GM23338 (cell line): ENCODE data around the gene THUMPD2. TPM values are rescaled to one million over a fixed set of nuclear protein-coding genes. Genes with fewer than 3 reads are reported as not detected.

Source experiments
- ATAC-seq: fragments of 200-7000 bp; cut with Tn5 transposase; 3 replicates; pipeline ENCODE4 v1.9.1; 2020
- DNase-seq: peaks from one replicate; pipeline ENCODE4 v3.0.0-alpha.2; 2015; ENCODE audit warnings: low spot score
- H2AFZ ChIP-seq: fragments of 200-600 bp; sonication (generic); 2 replicates; pipeline ENCODE4 v1.8.0; 2016; ENCODE audit warnings: antibody characterized with exemption, mild to moderate bottlenecking, moderate library complexity
- H3F3A ChIP-seq: fragments of 200-600 bp; sonication (generic); replicated peaks from 2 replicates; pipeline ENCODE4 v1.8.0; 2017; ENCODE audit warnings: antibody characterized with exemption, mixed run types, low read depth
- H3K27ac ChIP-seq: fragments of 200-600 bp; sonication (generic); 2 replicates; pipeline ENCODE4 v1.6.1; 2016; ENCODE audit warnings: low read depth
- H3K27me3 ChIP-seq: fragments of 200-600 bp; sonication (generic); 2 replicates; pipeline ENCODE4 v1.8.0; 2016; ENCODE audit warnings: mild to moderate bottlenecking, mixed run types, moderate library complexity; ENCODE audit not compliant: insufficient read depth
- H3K36me3 ChIP-seq: fragments of 200-600 bp; sonication (generic); 2 replicates; pipeline ENCODE4 v1.8.0; 2016; ENCODE audit warnings: mild to moderate bottlenecking; ENCODE audit not compliant: insufficient read depth
- H3K4me1 ChIP-seq: fragments of 200-600 bp; sonication (generic); 2 replicates; pipeline ENCODE4 v1.8.0; 2016; ENCODE audit warnings: mild to moderate bottlenecking, moderate library complexity; ENCODE audit not compliant: insufficient read depth
- H3K4me2 ChIP-seq: fragments of 200-600 bp; sonication (generic); 2 replicates; pipeline ENCODE4 v1.7.1; 2017; ENCODE audit warnings: mixed run types
- H3K4me3 ChIP-seq: fragments of 200-600 bp; sonication (generic); 2 replicates; pipeline ENCODE4 v1.6.1; 2016; ENCODE audit warnings: mixed run types
- H3K79me2 ChIP-seq: fragments of 200-600 bp; sonication (generic); replicated peaks from 2 replicates; pipeline ENCODE4 v1.8.0; 2017; ENCODE audit warnings: mild to moderate bottlenecking; ENCODE audit not compliant: insufficient read depth
- H3K9me2 ChIP-seq: fragments of 200-600 bp; sonication (generic); 2 replicates; pipeline ENCODE4 v1.8.0; 2017; ENCODE audit not compliant: insufficient read depth
- H4K20me1 ChIP-seq: fragments of 200-600 bp; sonication (generic); replicated peaks from 2 replicates; pipeline ENCODE4 v1.8.0; 2017; ENCODE audit warnings: mild to moderate bottlenecking; ENCODE audit not compliant: insufficient read depth
- H3K27ac Mint-ChIP-seq: 2 replicates; pipeline ENCODE4 v1.8.0; 2020; ENCODE audit warnings: inconsistent platforms, mild to moderate bottlenecking, moderate library complexity, mixed read lengths
- H3K27me3 Mint-ChIP-seq: 3 replicates; pipeline ENCODE4 v1.8.0; 2022; ENCODE audit warnings: low read depth, mild to moderate bottlenecking, moderate library complexity, mixed read lengths, inconsistent platforms; ENCODE audit not compliant: insufficient read depth, poor library complexity
- H3K36me3 Mint-ChIP-seq: 3 replicates; pipeline ENCODE4 v1.8.0; 2021; ENCODE audit warnings: low read depth, mild to moderate bottlenecking, inconsistent platforms, moderate library complexity, mixed read lengths
- H3K4me1 Mint-ChIP-seq: 3 replicates; pipeline ENCODE4 v1.8.0; 2020; ENCODE audit warnings: mild to moderate bottlenecking, inconsistent platforms, mixed read lengths
- H3K4me3 Mint-ChIP-seq: 3 replicates; pipeline ENCODE4 v1.8.0; 2021; ENCODE audit warnings: moderate library complexity, mild to moderate bottlenecking, inconsistent platforms, mixed read lengths
- H3K9me3 Mint-ChIP-seq: 3 replicates; pipeline ENCODE4 v1.8.0; 2020; ENCODE audit warnings: moderate library complexity, mild to moderate bottlenecking, inconsistent platforms, mixed read lengths
- CREB1 ChIP-seq: fragments of 250-450 bp; sonication (Bioruptor Pico); IDR thresholded peaks from 2 replicates; pipeline ENCODE4 v1.5.0; 2020; ENCODE audit warnings: low read depth, mild to moderate bottlenecking, moderate library complexity
- EZH2 ChIP-seq: fragments of 200-600 bp; sonication (generic); IDR thresholded peaks from one replicate; pipeline ENCODE4 v1.8.0; 2017; ENCODE audit warnings: antibody characterized with exemption, mild to moderate bottlenecking, low read depth; ENCODE audit not compliant: unreplicated experiment
- JUNB ChIP-seq: IDR thresholded peaks from one replicate; pipeline ENCODE4 v1.6.1; 2016; ENCODE audit warnings: antibody characterized with exemption; ENCODE audit not compliant: unreplicated experiment
- STAT1 ChIP-seq: IDR thresholded peaks from one replicate; pipeline ENCODE4 v1.6.1; 2016; ENCODE audit warnings: antibody characterized with exemption; ENCODE audit not compliant: unreplicated experiment
- ZNF114 ChIP-seq: fragments of 250-450 bp; sonication (Bioruptor Pico); IDR thresholded peaks from 2 replicates; pipeline ENCODE4 v1.5.0; 2020; ENCODE audit warnings: mild to moderate bottlenecking, moderate library complexity
- ZNF331 ChIP-seq: fragments of 250-450 bp; sonication (Bioruptor Pico); IDR thresholded peaks from 2 replicates; pipeline ENCODE4 v1.5.0; 2020; ENCODE audit warnings: low read depth, mild to moderate bottlenecking, moderate library complexity
- polyA plus RNA-seq: library from polyadenylated mRNA; unstranded; fragments of >200 nt; fragmentation: Nextera tagmentation; extraction: Ambion mirVana; gene quantifications from 2 replicates; pipeline ENCODE4 v1.2.1, GENCODE V29; 2016
- total RNA-seq: library from RNA; depleted of rRNA; stranded (reverse); fragments of >200 nt; shearing (Covaris generic); gene quantifications from 2 replicates; pipeline ENCODE4 v1.2.3, GENCODE V29; 2014
- TF ChIP-seq, protein P1 (sequence below): fragments of 250-450 bp; sonication (Bioruptor Pico); IDR thresholded peaks from 2 replicates; pipeline ENCODE4 v1.5.0; 2020; ENCODE audit warnings: mild to moderate bottlenecking, moderate library complexity

Gene THUMPD2
- total and polyA plus RNA-seq, 2 experiments from 2014 or later = 19.5 to 25.1 TPM

DNA sequence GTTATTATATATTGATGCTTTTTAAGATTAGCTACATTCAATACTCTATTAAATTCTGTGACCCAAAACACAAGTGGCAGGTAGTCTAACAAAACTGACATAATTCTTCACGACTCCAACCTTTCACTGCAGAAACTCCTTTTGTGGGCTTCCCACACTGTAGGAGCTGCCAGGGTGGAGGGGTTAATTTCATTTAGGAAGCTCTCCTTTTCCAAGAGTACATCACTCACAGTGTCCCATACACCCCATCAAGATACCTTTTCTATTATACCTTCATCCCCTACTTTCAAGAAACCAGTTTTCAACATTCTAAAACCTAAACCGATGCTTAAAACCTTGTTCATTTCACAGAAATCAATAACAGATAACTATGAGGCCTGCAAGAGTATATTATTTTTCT, 825 bp downstream of the THUMPD2 start (continued):
- TF ChIP-seq, protein P1, sequence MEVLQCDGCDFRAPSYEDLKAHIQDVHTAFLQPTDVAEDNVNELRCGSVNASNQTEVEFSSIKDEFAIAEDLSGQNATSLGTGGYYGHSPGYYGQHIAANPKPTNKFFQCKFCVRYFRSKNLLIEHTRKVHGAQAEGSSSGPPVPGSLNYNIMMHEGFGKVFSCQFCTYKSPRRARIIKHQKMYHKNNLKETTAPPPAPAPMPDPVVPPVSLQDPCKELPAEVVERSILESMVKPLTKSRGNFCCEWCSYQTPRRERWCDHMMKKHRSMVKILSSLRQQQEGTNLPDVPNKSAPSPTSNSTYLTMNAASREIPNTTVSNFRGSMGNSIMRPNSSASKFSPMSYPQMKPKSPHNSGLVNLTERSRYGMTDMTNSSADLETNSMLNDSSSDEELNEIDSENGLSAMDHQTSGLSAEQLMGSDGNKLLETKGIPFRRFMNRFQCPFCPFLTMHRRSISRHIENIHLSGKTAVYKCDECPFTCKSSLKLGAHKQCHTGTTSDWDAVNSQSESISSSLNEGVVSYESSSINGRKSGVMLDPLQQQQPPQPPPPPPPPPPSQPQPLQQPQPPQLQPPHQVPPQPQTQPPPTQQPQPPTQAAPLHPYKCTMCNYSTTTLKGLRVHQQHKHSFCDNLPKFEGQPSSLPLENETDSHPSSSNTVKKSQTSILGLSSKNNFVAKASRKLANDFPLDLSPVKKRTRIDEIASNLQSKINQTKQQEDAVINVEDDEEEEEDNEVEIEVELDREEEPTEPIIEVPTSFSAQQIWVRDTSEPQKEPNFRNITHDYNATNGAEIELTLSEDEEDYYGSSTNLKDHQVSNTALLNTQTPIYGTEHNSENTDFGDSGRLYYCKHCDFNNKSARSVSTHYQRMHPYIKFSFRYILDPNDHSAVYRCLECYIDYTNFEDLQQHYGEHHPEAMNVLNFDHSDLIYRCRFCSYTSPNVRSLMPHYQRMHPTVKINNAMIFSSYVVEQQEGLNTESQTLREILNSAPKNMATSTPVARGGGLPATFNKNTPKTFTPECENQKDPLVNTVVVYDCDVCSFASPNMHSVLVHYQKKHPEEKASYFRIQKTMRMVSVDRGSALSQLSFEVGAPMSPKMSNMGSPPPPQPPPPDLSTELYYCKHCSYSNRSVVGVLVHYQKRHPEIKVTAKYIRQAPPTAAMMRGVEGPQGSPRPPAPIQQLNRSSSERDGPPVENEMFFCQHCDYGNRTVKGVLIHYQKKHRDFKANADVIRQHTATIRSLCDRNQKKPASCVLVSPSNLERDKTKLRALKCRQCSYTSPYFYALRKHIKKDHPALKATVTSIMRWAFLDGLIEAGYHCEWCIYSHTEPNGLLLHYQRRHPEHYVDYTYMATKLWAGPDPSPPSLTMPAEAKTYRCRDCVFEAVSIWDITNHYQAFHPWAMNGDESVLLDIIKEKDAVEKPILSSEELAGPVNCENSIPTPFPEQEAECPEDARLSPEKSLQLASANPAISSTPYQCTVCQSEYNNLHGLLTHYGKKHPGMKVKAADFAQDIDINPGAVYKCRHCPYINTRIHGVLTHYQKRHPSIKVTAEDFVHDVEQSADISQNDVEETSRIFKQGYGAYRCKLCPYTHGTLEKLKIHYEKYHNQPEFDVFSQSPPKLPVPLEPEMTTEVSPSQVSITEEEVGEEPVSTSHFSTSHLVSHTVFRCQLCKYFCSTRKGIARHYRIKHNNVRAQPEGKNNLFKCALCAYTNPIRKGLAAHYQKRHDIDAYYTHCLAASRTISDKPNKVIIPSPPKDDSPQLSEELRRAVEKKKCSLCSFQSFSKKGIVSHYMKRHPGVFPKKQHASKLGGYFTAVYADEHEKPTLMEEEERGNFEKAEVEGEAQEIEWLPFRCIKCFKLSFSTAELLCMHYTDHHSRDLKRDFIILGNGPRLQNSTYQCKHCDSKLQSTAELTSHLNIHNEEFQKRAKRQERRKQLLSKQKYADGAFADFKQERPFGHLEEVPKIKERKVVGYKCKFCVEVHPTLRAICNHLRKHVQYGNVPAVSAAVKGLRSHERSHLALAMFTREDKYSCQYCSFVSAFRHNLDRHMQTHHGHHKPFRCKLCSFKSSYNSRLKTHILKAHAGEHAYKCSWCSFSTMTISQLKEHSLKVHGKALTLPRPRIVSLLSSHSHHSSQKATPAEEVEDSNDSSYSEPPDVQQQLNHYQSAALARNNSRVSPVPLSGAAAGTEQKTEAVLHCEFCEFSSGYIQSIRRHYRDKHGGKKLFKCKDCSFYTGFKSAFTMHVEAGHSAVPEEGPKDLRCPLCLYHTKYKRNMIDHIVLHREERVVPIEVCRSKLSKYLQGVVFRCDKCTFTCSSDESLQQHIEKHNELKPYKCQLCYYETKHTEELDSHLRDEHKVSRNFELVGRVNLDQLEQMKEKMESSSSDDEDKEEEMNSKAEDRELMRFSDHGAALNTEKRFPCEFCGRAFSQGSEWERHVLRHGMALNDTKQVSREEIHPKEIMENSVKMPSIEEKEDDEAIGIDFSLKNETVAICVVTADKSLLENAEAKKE (CRISPR knock-in tag) = no peak
- no peak for TF ChIP-seq STAT1
- no peak for TF ChIP-seq ZNF114 (CRISPR knock-in tag)
- TF ChIP-seq ZNF331 (CRISPR knock-in tag) = no peak
- TF ChIP-seq CREB1 = no peak
- no peak for TF ChIP-seq JUNB
- no peak for TF ChIP-seq EZH2

DNA sequence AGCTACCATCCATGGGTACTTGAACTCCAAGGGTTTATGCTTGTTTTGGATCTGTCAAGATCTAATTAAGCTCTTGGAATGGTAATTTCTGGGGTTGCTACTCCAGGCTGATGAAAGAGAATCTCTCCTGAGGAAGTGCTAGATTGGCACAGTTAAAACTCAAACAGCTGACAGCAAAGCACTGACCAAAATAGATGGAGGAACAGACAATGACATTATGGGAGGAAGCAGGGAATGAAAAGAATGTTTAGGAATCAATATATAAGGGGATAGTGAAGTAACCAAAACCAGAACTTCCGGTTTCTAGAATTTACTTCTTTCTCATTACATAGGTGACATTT, 6.3 kb downstream of the THUMPD2 start:
- Mint-ChIP-seq H3K36me3 (peaks cover 44% of the 10 kb centered on the region), H3K9me3 (peaks cover 3% of the 10 kb centered on the region), H3K27ac (no peak overlapping the region), H3K27me3 (no peaks in the 10 kb centered on the region), H3K4me1 (peaks cover 29% of the 10 kb centered on the region), H3K4me3 (no peak overlapping the region)
- no peak for ATAC-seq
- Histone ChIP-seq H3K79me2 (peaks cover 86% of the 10 kb centered on the region), H3K4me2 (peak overlapping the region; percentile 50), H3K4me1 (peaks cover 26% of the 10 kb centered on the region), H3F3A (no peaks in the 10 kb centered on the region), H3K36me3 (peaks cover 17% of the 10 kb centered on the region; the same call in 1 of the 2 replicates), H4K20me1 (peaks cover 13% of the 10 kb centered on the region), H2AFZ (no peak overlapping the region), H3K9me2 (no peaks in the 10 kb centered on the region), H3K27me3 (no peaks in the 10 kb centered on the region), H3K4me3 (peak overlapping the region; percentile 22; the same call in 1 of the 2 replicates), H3K27ac (peak overlapping the region; percentile 30)
- TF ChIP-seq ZNF331 (CRISPR knock-in tag) = no peak
- no peak for TF ChIP-seq STAT1
- no peak for DNase-seq
